Activated T-cell treated with anti-CD3 and anti-CD28 coated beads for 4 hours (primary cell): ENCODE measurements around the gene PRICKLE2.

Experiments
- DNase-seq: peaks from one replicate; pipeline ENCODE4 v3.0.0-alpha.2; 2020

PRICKLE2 gene

DNA sequence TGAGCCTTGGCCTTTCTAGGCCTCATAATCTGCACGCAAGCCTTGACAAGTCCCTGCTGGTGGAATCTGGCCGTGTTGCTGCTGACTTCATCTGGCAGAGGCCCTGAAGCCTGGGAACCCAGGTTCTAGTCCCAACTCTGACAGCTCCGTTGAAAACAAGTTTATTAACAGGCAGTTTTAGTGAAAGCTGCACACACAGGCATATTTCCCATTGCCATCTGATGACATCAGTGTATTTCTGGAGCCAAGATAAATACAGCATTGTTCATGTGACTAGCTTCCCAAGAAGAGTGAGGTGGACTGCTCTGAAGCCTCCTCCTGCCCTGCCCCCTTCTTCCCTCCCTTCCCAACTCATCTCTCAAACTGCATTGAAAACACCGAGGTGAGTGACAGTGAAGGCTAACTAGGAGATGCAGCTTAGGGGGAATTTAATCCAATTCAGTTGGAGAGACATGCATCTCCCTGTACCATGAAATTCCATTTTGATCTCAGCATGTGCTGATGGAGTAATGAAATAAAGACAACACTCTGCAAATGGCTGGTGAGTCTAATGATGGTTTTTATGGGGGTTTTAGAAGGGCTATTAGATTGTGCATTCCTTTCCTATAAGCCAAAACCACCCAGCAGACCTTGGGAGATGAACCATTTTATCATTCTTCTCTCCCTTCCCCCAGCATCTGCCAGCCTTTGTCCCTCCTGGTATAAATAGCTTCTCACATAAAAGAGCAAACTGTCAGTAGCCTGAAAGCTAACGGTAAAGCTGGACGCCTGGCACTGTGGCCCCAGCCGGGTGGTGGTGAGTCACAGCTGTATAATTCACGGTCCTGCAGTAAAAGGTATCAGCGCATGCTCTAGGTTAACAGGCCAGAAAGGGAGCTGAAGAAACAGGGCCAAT, 38.0 kb downstream of the PRICKLE2 start:
- no peak for DNase-seq

DNA sequence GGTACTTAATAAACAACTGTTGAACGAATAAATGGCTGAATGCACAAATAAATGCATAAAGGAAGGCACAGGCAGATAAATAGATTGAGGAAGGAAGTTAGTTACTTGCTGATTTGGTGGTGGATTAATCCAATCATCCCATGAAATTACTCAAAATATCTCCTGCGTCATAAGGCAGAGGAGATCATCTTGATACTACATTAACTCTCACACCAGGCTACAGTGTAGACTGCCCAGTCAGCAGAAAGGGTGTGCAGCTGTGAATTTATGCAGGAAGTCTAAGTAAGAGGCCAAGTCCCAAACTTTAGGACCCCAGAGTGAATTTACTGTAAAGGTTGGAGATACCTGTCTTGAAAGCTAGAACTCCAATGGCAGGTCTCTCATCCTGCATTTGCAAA, 38.6 kb downstream of the PRICKLE2 start:
- no peak for DNase-seq

DNA sequence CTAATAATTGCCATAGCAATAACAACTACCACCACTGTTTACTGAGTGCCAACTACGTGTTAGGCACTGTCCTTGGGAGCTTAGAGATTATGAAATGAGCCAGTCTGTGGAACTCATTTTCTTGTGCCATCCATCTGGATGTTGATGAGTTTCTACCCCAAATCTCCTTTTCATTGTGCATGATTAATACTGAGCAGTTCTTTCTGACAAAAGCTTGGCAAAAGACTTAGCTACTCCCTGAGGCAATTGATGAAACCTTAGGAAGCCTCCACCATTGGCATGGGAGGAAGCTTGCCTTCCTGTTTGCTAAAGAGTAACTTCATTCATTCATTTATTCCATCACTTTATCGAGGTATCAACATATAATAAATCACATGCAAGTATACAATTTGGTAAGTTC, 39.8 kb downstream of the PRICKLE2 start:
- DNase-seq, result no peak

DNA sequence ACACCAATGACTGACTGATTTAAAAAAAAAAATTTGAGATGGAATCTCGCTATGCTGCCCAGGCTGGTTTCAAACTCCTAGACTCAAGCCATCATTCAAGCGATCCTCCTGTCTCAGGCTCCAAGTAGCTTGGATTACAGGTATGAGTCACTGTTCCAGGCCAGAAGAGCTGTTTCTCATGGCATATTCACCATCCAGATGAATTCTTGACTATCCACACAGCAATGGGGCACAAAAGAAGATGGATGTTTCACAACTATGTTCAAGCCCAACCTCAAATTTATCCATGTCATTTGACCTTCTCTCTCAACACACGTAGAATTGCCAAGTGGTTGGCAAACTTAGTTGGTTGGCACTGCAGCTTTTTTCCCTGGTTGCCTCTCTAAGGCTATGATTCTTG, 40.6 kb downstream of the PRICKLE2 start:
- no peak for DNase-seq

GRCh38 chr3:64179860-64180259, 45.4 kb downstream of the PRICKLE2 start:
- DNase-seq, result no peak

DNA sequence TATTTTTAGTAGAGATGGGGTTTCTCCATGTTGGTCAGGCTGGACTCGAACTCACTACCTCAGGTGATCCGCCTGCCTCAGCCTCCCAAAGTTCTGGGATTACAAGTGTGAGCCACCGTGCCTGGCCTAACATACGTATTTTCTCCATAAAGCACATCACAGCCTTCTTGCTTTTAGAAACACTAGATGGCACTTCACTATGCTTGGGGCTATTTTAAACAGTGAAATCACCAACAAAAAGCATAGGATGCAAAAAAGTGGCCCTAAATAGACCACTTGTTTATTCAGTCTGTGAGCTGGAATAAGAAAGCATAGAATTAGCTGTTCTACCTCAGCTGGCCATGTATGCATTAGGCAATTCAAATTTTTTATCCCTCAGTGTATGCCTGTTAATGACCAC, 46.0 kb downstream of the PRICKLE2 start:
- no peak for DNase-seq

- no peak for DNase-seq
Observed at GRCh38 chr3:64178419-64178818, 46.8 kb downstream of the PRICKLE2 start.

GRCh38 chr3:64176461-64176996, 48.7 kb downstream of the PRICKLE2 start:
- DNase-seq, result no peak

DNA sequence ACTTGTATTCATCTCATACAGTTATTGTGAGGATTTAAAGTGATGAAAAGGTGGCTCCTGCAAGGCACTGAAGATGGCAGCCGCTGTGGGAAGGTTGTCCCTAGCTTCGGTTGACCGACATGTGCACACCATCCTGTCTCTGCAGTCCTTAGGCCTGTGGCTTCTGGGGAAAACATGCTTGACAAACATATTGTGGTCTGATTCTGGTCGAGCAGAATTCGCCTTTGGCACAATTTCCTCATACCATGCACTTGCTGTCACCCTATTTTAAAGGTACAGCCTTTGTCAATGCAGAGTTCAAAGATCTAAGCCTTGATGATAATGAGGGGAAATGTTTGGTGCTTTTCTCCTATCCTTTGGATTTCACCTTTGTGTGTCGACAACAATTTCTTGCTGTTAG, 50.9 kb downstream of the PRICKLE2 start:
- DNase-seq, result no peak

GRCh38 chr3:64173563-64173962, 51.7 kb downstream of the PRICKLE2 start:
- DNase-seq, result no peak

DNA sequence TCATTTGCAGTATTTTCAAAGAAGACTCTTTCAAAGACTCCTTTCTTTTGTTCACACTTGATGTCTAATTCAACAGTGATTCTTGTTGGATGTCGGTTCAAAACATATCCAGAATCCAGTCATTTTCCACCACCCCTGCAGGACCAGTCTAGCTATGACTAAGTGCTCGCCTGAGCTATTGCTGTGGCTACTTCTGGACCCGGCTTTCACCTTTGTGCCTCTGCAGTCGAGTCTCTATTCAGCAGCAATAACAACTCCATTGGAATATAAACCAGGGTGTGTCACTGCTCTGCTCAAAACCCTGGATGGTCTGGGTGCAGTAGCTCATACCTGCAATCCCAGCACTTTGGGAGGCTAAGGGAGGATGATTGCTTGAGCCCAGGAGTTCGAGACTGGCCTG, 55.0 kb downstream of the PRICKLE2 start:
- no peak for DNase-seq

GRCh38 chr3:64167868-64168267, 57.4 kb downstream of the PRICKLE2 start:
- DNase-seq, result no peak

GRCh38 chr3:64167351-64167750, 57.9 kb downstream of the PRICKLE2 start:
- no peak for DNase-seq

GRCh38 chr3:64166584-64167162, 58.6 kb downstream of the PRICKLE2 start:
- no peak for DNase-seq

DNA sequence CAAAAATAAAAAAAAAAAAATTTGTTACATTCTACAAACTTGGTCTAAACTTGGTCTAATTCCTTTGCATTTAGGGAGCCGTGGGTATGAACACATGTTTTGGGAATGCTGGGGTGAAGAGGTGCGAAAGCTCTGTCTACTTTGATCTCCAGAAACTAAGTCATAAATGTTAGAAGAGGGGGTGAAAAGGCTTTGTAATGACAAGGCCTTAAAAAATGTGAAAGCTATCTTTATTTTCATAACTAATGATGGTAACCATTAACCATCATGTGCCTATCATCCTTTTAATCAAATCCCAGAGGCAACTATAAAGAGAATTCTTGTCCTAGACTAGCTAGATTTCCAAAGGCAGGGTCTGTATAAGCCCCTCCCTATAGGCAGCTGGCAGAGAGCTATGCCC, 60.9 kb downstream of the PRICKLE2 start:
- DNase-seq, result no peak

GRCh38 chr3:64163755-64164148, 61.5 kb downstream of the PRICKLE2 start:
- DNase-seq, result no peak

DNA sequence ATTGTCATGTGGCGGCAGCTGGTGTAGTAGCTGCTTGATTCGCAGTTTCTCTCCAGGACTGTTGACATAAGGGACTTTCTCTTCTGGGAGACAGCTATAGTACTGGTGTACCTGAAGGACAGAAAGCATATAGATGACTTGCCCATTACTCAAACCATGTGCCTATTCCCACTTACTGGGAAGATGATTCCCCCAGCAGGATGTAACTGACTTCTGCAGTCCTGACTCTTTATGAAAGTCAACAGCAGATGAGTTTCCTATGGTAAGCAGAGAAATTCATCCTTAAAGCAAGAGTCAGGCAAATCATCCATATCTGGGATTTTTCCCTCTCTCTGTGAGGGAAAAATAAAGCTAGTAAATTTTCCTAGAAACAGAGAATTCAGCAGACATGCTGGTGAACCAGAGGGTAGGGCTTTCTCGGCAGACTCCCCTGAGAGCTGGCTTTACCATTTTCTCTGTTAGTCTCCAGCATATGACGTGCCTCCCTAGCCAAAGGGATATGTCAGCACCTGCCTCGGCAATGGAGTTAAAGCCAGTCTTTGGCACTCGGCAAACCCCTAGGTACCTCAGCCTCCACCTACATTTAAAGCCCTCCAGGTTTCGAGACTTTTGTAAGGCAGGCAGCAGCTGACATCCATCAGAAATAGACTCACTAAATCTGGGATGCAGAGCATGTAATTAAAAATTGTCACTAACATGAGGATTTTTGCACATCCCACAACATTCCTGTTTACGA, 62.1 kb downstream of the PRICKLE2 start:
- DNase-seq, result no peak

DNA sequence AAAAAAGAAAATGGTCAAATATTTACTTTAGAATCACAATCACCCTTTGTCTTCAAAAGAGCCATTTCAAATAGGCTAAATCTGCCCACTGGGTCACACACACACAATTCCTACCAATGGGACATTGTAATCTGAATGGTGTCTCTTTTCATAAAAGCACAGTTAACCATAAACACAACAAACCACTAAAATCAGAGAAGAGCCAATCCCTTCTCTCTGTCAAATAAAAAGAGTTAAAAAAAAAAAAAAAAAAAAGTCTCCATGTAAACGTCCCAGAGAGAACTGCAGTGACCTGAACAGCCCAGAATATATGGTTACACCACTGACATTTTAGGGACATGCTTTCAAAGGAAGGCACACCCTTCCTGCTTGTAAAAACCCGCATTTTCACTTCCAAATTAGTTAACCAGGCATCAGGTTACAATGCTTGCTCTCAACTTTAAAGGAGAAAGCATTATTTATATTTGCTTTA, 63.7 kb downstream of the PRICKLE2 start:
- no peak for DNase-seq

DNA sequence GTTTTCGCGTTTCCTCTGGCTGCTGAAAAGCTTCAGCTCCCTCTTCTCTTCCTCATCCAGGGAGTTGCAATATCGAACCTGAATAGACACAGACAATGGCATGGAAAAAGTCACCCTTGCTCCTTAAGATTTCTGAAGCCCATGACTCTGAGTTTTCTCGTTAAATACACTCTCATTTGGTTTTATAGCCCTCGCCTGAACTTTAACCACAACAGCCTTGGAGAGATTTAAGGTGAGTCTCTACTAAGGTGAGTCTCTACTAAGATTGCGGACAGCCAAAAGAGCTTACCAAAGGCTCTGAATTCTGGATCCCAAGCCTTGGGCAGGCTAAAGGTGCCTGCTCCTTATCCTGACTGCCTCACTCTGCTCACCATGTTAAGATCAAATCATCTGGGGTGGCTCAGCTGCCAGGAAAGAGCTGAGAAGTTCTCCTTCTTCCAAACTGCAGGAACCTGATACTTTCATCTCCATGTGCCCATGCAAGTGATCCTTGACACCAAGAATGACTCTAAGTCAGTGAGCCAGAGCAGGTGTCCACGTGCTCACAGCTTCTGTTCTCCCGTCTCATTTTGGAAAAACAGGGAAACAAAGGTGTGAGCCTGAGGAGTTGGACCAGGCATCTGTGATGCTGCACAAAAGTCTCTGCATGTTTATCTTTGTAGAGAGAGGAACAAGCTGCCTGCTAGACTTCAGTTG, 65.1 kb downstream of the PRICKLE2 start:
- DNase-seq, result no peak

- DNase-seq, result no peak
Observed at GRCh38 chr3:64158334-64158733, 66.9 kb downstream of the PRICKLE2 start.

- no peak for DNase-seq
Observed at GRCh38 chr3:64157150-64158035, 67.9 kb downstream of the PRICKLE2 start.

- DNase-seq, result no peak
Observed at GRCh38 chr3:64155328-64155727, 69.9 kb downstream of the PRICKLE2 start.
